Muscle of arm (tissue), 14 donors: ENCODE measurements around the gene ADGRD1. TPM values are rescaled to one million over a fixed set of nuclear protein-coding genes. Genes with fewer than 3 reads are reported as not detected.
A peak's percentile ranks its signal among the peaks of the same experiment; 100 is the strongest.
"Not testable (repeated sequence)": the region's sequence is repeated elsewhere in the genome, so short reads cannot be mapped to it uniquely, and the experiment has no call there.

Source experiments
- DNase-seq: peaks from one replicate; pipeline ENCODE4 v3.0.0-alpha.2; 2013
- long read RNA-seq, 11 donors: transcript quantifications; one replicate each; lab custom pipeline, GENCODE V29; 2026
- polyA plus RNA-seq, 12 donors: library from polyadenylated mRNA; unstranded; fragments of 120-200 nt; gene quantifications; one replicate each; pipeline ENCODE4 v1.2.1, GENCODE V29; 2013; ENCODE audit not compliant: insufficient read length in 12 of 12

Gene ADGRD1
- polyA plus RNA-seq: 10 to 100 TPM in 7 of 12 donors, 1 to 10 TPM in 4, not detected in 1; 5.5 to 37.3 (median 11.8) TPM
- long read RNA-seq, donor 1: 0 reads
- long read RNA-seq, donor 2: 0 reads
- long read RNA-seq, donor 3: 0 reads
- long read RNA-seq, donor 4: 0 reads
- long read RNA-seq, donor 5: 0 reads
- long read RNA-seq, donor 6: 0 reads
- long read RNA-seq, donor 7: 0 reads
- long read RNA-seq, donor 8: 0 reads
- long read RNA-seq, donor 9: 0 reads
- long read RNA-seq, donor 10: 0 reads
- long read RNA-seq, donor 11: 0 reads

DNA sequence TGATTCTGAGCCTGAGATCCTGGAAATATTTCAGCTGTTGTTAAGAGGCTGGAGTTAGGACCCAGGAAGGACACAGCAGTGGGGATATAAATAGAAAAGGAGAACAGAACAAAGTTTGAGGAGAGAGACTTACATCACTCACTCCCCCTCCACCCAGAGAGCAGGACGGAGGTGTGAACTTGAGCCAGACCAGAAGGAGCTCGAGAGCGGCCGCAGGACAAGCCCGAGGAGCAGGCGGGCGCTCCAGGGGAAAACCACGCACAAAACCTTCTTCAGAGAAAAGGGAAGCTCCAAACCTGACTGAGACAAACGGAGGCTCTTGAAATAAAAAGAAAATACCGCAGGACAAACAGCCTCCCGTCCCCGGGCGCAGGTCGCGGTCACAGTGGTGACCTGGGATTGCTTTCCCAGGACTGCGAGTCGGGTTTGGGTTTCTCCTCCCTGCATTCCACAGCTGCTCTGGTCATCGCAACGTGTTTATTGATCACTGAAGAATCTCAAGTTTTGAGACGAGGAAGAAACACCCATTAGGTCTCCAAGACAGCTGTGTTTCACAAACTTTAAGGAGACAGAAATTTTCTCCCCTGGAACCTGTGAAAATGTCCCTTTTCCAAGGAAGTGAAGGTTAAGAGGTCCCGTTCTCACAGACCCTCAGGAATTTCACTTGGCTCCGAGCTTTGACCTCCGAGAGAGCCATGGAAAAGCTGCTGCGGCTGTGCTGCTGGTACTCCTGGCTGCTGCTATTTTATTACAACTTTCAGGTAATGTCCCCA is at the start of gene ADGRD1:
TSS of gene ADGRD1 (plus strand) at position 137 of the 773 bp plus-strand sequence. CDS start at position 696, 559 bp downstream.
- DNase-seq: peak; percentile 78

DNA sequence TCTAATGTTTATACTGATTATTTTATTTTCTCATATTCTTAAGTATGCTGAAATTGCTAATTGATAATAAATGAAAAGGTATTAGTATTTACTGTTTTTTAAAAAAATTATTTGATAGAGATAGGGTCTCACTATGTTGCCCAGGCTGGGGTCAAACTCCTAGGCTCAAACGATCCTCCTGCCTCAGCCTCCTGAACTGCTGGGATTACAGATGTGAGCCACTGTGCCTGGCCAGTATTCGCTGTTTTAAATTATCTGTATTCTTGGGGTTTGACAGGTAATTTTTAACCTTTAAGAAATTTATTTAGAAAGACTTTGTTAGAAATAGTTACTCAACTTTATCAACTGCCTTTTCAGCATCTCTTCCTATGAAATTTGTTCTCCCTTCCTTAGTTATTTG is 49.6 kb upstream of the ADGRD1 start:
- no peak for DNase-seq

DNA sequence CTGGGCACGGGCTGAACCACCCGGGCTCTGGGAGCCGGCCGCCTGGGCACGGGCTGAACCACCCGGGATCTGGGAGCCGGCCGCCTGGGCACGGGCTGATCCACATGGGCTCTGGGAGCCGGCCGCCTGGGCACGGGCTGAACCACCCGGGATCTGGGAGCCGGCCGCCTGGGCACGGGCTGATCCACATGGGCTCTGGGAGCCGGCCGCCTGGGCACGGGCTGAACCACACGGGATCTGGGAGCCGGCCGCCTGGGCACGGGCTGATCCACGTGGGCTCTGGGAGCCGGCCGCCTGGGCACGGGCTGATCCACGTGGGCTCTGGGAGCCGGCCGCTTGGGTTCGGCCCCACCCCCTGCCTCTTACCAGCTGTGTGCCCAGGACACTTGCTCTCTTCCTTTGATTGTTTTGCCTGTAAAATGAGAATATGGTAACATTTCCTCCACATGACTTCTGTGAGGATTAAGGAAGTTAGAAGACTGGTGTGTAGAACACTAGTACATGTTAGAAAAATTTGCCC is 48.7 kb upstream of the ADGRD1 start:
- DNase-seq: not testable (repeated sequence)

DNA sequence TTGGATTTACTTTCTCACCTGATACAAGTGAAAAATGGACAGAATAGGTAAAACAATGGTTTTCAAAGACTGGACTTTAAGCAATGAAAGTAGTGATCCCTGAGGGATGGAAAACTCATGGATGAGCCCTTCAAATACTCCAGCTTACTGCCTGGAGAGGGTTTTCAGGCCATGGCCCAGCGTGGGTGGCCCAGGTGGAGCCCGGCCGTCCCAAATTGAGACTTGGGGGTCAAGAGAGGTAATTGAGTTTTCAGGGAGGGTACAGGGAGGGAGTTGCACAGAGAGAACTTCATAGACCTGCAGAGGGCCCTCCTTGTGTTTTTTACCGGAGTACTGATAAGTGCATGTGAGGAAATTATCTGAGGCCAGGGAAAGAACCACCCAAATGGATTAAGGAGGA is 44.6 kb upstream of the ADGRD1 start:
- DNase-seq: no peak

DNA sequence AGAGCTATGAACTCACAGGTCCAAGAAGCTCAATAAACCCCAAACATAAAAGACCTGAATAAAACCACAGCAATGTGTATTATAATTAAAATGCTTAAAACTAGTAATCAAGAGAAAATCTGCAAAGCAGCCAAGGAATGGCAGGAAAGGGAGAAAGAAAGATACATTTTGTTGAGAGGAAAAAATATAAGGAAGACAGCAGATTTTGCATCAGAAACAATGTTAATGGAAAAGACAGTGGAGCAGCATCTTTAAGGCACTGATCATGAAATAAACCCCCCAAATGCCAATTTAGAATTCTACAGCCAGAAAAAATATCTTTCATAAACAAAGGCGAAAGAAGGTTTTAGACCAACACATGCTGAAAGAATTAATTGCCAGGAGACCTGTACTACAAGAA is 42.5 kb upstream of the ADGRD1 start:
- no peak for DNase-seq

DNA sequence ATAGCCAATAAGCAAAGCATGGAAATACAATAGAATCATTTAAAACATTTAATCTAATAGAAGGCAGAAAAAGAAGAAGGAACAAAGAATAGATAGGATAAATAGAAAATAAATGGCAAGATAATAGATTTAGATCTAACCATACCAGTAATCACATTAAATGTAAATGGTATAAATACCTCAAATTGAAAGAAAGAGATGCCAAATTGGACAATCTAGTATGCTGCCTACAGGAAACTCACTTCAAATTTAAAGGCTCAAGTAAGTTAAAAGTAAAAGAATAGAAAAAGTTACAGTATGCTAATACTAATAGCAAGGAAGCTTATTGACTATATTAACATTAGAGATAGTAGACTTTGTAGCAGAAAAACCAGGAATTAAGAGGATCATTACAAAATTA is 41.8 kb upstream of the ADGRD1 start:
- no peak for DNase-seq

DNA sequence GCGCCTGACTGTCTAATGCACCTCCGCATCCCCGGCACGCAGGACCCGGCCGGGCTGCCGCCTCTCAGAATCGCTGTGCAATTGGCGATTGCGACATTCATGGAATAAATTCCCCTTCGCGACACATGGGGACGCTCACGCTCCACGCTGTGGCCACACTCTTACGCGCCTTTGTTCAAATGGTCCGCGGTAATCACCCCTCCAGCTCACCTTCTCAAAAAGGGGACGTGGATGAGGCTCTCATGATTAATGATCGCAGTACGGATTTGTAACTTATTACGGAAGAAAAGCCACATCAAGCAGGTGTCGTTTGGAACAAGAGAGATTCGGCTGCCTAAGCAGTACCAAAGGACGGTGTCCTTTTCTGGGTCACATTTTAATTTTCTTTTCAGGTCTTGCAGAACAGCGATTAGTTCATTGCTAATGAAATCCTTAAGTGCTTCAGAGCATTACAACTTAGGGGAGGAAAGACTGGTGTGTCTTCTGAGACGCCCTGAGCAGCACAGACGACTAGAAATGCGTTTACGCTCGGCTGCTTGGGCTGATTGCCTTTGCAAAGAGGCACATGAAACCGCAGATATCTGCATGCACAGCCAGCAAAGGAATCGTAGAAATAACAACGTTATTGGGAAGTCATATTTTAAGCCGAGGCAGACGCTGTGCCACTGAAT is 37.3 kb upstream of the ADGRD1 start:
- peak; percentile 80 for DNase-seq

DNA sequence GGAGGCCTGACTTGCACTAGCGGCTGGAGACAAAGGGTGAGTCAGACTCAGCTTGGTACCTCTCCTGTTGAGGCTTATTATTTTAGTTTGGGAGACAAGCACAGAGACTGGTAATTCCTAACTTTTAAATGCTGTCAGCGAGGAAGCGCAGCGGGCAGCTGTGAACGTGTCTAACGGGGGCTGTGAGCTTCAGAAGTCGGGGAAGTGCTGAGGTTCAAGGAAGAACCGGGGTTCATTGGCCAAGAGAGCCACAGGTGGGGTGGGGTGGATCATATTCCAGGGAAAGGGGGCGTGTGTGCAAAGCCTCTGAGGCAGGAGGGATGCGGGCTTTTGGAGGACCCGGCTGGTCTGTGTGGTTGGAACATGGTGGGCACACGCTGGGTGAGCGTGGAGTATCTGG is 36.1 kb upstream of the ADGRD1 start:
- DNase-seq: no peak

DNA sequence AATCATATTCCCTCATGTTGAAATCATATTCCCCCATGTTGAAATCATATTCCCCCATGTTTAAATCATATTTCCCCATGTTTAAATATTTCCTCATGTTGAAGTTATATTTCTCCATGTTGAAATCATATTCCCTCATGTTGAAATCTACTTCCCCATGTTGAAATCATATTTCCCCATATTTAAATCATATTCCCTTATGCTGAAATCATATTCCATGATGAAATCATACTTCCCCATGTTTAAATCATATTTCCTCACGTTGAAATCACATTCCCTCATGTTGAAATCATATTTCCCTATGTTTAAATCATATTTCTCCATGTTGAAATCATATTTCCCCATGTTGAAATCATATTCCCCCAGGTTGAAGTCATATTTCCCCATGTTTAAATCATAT is 34.6 kb upstream of the ADGRD1 start:
- DNase-seq: no peak

DNA sequence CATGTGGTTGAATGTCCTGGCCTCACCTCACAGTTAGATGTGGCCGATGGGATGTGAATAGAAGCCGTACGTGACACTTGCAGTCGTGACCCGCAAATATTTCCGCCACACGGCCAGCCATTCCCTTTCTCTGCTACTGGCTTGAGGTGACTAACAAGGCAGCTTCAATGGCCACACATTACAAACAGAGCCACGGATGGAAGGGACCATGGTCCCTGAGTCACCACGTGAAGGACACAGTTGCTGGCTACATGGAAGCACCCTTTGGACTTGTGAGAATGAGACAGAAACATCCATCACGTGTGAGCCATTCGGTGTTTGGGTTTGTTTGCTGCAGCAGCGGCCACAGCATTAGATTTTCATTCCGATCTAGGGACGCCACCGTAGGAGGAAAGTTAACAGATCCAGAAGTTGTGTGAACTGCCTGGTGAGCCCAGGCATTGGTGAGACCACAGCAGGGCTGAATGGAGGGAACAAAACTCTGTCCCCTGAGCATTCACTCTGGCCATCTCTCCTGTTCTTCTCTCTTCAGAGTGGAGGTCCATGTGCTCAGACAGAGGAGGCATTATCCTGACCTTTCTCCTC is 33.5 kb upstream of the ADGRD1 start:
- DNase-seq: no peak

DNA sequence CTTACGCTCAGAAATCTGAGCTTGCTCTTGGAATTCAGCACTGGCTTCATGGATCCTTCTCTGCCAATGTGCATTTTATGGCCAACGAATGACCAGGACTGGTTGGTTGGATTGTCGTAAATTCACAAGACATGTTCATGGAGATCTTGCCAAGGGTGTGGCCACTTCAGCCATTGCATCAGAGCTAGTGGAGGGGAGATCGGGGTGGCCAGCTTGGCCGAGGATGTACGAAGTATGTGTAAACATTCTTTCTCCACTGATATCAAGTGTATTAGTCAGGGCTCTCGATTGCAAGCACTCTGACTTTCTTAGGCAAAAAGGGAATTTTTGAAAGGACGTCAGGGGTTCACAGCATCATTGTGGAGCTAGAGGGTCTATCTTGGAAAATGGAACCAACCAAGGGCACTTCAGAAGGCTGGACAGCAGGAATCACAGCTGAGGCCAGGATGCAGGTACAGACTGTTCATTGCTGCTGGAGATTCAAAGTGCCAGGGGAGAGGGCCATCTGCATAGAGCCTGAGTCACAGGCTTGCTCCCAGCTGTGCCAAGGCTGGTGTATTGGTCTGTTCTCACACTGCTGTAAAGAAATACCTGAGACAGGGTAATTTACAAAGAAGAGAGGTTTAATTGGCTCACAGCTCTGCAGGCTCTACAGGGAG is 32.9 kb upstream of the ADGRD1 start:
- no peak for DNase-seq

DNA sequence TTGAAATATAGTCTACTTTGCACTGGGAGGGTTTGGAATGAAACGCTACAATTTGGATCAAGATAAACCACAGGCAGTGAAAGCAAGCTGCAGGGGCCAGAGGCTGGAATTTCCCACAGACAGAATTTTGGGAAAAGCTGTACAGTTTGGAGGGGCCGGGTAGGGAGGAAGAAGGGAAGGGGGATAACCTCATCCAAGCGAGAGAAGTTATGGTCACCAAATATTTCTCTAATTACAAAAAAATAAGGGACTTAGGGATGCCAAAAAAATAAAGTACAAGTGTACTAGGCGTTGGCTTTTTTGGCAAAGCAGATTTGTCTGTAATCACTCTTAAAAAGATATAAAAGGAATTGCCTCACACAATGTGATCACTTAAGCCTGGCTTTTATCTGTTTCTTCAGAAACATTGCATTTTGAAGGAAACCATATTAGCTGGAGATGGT is 31.2 kb upstream of the ADGRD1 start:
- DNase-seq: peak; percentile 36

DNA sequence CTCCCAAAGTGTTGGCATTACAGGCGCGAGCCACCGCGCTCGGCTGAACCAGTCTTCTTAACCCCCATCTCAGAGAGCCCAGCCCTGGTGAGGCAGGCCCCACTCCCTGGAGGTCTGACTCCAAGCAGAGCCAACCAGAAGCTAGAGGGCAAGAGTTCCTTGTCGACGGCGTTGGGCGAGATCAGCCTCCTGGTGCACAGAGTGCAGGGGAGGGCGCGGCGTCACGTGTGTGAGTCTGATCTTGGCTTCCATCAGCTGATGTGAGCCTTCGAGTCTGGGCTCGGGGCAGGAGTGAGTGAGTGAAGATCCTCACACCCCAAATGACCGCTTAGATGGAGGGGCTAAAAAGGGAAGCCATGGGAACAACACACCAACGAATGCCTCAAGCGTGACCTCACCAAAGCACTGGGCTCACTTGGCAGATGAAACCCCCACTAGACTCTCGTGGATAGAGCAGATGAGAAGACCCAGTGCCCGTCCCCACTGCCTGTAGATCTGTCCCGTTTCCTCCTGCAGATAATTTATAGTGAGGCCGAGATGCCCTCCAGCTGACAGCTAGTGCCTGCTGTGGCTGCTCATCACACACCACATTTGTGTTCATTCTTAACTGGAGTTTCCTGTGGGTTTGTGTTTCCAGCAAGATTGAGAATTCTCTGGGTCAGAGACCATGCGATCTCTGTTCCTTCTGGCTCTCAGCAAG is 28.6 kb upstream of the ADGRD1 start:
- no peak for DNase-seq

DNA sequence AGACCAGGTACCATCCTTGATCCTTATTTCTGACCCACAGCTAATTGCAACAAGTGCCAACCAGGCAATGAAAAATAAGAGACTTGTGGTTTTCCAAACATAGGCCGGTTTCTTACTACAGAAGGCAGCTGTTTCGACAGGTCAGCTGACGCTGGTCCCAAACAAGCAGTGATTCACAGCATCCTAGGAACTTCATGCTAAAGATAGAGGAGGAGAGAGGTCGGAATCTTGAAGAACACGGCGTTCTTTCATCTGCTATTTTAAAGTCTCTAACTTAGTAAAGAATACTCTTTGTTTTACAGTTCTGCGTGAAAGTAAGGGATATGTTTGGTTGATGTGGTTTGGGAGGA is 28.1 kb upstream of the ADGRD1 start:
- no peak for DNase-seq

DNA sequence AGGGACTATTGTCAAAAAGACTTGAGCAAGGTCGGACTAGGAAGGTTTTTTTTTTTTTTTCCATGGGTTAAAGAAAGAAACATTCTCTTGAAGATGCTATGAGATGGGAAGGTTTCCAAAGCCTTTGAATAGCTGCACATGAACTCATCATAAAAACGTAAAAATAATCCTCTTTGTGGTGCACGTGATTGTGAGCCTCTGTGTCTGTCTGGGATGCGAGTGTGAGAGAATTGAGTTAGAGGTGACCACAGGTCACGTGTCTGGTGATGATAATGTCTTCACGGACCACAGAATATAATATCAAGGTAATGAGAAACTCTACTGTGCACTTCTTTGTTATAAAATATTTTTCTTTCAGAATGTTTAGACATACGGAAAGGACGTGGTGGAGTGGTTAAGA is 24.3 kb upstream of the ADGRD1 start:
- no peak for DNase-seq

DNA sequence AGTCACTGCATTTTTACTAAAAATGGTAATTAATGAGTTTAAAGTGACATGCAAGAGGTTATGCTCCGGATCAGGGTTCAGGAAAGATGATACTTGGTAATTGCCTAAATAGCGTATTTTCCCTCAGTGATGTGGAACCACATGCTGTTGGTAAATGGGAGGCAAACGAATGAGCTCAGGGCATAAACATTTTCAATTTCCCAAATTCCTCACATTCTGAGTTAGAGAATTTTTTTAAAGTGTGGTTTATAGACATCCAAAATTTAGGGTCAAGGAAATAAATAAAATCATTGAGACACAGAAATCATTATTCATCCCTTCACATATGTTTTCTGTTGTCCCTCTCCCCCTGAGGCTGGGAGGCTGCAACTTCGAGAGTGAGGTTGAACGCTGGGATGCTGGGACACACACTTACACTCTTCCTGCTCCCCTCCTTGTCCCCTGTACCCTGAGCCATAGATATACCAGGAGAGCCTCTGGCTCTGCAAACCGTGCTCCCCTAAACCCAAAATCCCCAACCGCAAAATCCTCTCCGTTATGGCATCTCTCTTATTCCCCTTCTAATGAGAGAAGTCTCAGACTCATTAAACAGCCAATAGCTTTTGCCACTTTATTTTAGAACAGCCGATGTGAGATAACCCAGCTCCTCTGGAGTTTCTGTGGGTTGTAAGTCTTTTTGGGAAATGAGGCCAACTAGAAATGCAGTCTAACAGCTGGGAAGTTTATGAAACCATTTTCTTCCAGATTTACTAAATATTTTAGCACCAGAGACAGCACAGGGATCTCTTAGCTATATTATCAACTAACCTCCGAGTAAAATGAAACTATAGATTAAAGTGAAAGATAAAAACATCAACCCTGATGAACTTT is 21.4 kb upstream of the ADGRD1 start:
- DNase-seq: no peak

DNA sequence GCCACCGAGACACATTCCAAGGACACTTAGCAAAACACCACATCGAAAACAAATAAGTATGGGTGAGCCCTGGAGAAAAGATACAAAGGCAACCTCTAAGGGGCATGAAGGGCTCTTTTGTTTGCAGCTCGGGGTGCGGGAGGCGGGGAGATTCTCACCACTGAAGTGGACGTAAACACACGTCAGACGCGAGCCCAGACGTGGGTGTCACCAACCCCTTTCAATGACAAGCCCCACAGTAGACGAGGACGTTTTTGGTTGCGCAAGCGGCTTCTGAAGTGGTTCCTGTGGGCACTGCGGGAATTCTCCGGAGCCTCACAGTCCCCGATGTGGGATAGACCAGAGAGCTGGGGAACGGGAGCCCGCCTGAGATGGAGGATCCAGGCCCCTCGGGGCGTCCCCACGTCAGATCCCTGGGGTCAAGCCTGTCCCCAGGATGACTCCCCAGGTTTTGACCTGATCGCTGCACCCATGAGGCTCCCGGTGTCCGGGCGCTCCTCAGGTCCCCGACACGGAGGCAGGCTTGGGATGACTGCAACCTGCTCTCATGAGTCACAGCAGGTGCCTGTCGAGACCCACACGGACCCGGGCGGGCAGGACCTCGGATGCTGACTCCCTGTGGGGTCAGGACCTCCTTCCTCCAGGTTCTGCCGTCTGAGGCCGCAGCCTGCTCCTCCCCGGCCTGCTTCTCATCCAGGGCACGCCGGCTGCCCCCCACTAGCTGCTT is 20.3 kb upstream of the ADGRD1 start:
- DNase-seq: no peak

DNA sequence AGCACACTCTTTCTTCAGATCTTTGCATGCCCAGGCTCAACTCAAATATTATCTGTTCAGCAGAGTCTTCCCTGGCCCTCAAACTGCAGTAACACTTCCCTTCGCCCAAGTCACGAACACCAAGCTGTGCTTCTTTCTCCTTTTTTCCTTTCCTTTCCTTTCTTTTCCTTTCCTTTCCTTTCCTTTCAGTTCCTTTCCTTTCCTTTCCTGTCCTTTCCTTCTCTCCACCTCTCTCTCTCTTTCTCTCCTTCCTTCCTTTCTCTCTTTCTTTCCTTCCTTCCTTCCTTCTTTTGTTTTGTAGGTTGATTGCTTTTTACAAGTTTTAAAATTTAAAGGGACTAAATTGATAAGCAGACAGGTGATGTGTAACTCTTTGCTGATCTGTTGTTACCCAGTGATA is 19.0 kb upstream of the ADGRD1 start:
- DNase-seq: no peak

DNA sequence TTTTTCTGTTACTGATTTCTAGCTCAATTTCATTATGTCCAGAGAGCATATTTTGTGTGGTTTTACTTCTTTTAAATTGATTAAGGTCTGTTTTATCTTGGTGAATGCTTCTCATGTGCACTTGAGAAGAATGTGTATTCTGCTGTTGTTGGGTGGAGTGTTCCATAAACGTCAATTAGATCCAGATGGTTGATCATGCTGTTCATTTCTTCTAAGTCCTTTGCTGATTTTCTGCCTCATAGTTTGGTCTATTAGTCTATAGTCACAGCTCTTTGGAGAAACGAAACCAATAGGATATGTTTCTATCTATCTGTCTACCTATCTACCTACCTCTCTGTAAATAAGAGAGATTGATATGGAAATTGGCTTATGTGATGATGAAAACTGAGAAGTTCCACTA is 17.1 kb upstream of the ADGRD1 start:
- DNase-seq: no peak
